HTERT RPE-1 (cell line): ENCODE measurements around the gene EFCAB10.
"Not testable (repeated sequence)": the region's sequence is repeated elsewhere in the genome, so short reads cannot be mapped to it uniquely, and the experiment has no call there.

ENCODE experiments used
- in situ Hi-C: fragments of 300-500 bp; cut with MboI; formaldehyde crosslinking; loops from 4 replicates; pipeline ENCODE4 v1.14.3; 2020; ENCODE audit warnings: low sequenced_read_pairs

Gene EFCAB10

DNA sequence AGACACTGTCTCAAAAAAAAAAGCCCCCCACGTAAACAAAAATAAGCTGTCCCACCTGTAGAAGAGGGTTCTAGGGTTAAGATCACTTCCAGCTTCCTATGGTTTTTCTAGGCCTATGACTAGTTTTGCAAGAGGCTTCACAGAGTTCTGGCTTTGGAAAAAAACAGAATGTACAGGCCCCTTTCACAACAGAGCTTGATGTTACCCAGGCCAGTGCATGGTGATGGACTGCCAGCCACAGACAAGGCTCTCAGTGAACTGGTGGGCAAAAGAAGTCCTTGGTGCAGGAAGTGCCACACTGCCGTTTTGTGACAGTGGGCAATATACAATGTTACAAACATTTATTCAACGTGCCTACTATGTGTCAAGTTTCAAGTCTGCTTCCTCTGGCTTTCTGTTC, 18.3 kb upstream of the EFCAB10 start:
- in situ Hi-C loops: no loop called here

DNA sequence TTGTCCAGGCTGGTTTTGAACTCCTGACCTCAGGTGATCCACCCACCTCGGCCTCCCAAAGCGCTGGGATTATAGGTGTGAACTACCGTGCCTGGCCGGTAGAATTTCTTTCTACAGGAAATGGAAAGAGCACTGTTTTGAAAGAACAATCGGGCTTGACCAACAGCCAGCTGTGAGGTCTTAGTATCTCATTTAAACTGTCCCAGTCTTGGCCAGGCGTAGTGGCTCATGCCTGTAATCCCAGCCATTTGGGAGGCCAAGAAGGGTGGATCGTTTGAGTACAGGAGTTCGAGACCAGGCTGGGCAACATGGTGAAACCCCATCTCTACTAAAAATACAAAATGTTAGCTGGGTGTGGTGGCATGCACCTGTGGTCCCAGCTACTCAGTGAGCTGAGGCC, 17.8 kb upstream of the EFCAB10 start:
- in situ Hi-C loops: not testable (repeated sequence)

DNA sequence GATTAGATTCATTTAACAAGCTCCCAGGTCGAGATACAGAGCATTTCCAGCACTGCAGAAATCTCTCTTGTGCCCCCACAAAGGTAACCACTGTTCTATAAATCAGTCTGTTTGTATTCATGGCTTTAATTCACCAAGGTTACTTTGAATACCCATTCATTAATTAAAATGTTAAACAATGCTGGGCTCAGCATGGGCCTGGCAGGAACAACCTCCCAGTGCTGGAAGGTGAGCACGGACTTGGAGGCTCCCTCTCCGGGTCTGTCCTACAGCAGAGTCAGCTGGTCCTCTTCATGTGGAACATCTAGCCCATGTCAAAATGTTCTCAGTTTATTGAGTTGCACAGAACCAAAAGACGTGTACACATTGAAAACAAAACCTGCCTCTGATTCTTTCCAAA, 15.6 kb upstream of the EFCAB10 start:
- in situ Hi-C loops: no loop called here

DNA sequence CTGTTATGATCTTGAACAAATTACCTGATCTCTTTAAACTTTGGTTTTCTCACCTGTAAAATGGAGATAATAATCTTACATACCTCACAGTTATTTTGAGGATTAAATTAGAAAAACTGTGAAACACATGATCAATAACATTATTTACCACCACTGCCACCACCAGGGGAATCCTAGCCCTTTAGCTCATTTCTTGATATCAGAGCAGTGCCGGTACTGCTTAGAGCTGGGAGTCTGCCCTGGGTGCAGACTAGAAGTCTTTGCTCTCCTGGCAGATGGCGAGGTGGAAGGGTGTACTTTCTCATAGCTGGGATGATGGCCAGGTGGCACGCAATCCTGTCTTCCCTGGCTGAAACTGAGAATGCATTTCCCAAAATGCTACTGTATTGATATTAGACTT, 12.7 kb upstream of the EFCAB10 start:
- in situ Hi-C loops: no loop called here

DNA sequence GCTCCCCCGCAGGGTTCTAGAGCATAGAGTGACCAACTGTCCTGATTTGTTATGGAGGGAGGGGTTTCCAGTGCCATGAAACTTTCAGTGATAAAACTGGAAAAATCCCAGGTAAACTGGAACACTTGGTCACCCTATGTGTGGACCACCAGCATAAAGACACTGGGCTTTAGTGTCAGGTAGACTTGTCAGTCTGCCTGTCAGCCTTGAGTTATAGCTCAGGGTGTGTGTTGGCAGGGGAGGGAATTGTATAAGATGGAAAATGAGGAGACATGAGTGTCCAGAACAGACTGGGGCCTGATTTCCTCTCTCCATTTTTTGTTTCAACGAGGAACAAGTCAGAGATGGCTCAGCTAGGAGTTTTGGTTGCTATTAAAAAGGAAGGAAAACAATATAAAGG, 10.2 kb upstream of the EFCAB10 start:
- in situ Hi-C loops: no loop called here

DNA sequence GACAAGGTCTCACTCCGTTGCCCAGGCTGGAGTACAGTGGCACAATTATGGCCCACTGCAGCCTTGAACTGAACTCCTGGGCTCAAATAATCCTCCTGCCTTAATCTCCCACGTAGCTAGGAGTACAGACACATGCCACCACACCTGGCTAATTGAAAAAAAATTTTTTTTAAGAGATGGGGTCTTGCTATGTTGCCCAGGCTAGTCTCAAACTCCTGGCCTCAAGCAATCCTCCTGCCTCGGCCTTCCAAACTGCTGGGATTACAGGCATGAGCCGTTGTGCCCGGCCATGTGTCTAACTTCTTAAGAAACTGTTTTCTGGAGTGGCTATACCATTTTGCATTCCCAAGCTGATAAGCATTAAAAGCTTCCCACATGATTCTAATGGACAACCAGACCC, 9.5 kb upstream of the EFCAB10 start:
- in situ Hi-C loops: no loop called here

DNA sequence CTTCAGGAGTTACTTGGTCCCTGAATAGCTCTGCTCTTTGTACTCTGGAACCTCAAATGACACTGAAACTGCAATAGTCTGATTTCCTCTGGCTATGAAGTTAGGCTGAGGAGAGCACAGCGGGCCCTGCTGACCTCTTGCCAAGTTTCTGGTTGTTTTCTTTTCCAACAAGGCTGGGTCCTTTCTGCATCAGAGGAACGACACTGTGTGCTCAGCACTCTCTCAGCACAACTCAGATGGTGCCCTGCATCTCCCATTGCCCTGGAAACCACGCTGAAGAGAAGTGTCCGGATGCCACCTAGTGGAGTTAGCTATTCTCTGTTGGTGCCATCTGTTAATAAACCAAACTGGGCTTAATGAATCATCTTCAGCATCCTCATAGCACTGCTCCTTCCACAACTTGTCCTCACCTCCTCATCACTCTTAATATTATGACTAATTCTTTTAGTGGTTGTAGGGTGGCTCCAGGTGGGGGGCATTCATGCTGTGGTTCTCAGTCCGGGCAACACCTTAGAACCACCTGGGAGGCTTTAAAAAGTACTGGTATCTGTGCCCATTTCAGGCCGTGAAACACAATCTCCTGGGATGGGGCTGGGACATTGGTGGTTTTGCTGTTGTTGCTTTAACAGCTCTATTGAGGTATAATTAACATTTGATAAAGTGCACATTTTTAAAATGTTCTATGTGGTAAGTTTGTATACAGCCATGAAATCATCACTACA, 8.2 kb upstream of the EFCAB10 start:
- in situ Hi-C loops: no loop called here

DNA sequence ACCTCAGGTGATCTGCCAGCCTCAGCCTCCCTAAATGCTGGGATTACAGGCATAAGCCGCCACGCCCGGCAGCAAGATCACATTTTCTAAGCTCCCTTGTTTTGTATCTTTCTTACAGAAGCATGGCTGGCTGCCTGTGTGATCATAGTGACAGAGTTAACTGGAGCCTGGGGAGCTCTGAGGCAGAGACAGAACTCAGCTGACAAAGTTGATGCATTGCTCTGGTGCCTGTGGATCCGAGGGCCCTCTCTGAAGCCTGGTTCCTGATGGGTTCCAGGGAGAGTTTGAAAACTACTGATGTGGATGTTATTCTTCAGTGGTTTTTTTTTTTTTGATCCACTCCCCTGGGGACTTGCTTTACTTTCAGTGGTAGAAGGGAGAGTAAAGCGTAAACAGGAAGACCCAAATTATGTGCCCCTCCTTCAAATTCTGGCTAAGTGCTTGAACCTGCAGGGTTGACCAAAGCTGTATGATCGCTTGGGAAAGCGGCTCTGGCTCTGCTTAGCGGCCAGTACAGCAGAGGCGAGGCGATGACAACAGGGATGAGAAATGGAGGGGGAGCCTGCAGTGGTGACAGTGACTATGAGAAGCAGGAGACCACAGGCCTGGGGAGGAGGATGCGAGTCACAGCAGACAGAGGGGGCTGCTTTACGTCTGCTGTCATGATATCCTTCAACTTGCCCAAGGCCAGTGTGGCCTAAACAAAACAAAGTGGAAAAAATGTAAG, 6.8 kb upstream of the EFCAB10 start:
- in situ Hi-C loops: no loop called here

DNA sequence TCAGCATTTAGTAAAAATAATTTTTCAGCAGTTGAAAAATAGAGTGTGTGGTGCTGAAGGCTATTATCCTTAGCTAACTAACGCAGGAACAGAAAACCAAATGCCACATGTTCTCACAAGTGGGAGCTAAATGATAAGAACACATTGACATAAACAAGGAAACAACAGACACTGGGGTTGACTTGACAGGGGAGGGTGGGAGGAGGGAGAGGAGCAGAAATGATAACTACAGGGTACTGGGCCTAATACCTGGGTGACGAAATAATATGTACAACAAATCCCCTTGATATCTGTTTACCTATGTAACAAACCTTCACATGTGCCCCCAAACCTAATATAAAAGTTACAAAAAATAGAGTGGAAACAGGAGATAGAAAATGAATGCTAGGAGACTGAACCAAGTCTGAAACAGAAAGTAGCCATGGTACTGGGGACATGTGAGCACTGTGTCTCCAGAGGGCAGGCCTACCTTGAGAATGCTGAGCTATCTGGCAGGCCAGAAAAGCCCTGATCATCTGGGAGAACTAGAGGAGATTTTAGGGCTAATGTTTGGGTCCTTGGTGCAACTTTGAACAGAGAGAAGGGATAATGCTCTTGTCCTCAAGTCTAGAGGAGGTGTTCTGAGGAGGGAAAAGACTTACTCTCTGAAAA, 4.7 kb upstream of the EFCAB10 start:
- in situ Hi-C loops: no loop called here

DNA sequence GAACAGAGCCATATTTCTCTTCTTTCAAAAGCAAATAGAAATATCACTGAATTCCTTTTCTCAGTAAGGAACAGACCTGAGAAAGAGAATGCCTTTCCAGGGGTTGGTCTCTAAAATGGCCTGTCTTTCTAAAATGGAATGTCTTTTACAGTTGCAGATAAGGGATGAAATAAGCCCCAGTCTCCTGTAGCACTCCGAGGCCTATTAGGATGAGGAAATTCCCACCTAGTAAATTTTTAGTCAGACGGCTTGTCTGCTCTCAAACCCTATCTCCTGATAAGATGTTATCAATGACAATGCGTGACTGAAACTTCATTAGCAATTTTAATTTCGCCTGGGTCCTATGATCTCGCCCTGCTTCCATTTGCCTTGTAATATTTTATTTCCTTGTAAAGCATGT, 2.9 kb upstream of the EFCAB10 start:
- in situ Hi-C loops: no loop called here

DNA sequence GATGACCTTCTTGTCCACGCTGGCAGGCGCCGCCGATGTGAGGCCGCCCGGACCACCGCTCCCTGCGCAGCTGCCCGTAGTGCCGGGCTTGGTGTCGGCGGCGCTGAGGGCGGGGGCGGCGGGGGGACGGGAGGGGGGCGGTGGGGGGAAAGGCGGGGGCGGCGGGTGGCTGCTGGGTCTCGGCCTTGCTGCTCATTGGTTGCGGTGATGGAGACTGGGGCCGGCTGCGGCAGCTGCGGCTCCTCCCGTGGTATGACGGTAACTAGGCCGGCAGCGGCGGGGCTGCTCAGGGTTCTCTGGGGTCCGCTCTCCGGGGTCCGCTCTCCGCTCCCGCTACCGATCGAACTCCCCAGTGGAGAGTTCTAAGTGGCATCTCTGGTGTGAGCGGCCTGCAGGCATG, 1.8 kb upstream of the EFCAB10 start:
- in situ Hi-C loops: no loop called here

DNA sequence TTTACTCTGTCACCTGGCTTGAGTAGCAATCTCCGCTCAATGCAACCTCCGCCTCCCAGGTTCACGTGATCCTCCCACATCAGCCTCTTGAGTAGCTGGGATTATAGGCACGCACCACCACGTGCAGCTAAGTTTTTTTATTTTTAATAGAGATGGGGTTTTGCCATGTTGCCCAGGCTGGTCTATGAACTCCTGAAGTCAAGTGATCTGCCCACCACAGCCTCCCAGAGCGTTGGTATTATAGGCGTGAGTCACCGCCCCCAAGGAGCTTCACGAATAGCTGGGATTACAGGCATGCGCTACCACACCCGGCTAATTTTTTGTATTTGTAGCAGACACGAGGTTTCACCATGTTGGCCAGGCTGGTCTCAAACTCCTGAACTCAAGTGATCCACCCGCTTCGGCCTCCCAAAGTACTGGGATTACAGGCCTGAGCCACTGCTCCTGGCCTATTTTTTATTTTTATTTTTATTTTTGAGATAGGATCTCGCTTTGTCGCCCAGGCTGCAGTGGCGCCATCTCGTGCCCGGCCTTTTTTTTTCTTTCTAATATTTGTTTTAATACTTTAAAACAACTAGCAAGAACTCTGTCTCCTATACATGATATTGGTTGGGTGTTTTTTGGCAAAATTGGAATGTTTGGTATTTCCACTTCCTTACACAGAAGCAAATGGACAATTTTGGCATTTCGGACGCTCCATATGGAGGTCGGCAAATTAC, 1.1 kb downstream of the EFCAB10 start:
- in situ Hi-C loops: no loop called here

DNA sequence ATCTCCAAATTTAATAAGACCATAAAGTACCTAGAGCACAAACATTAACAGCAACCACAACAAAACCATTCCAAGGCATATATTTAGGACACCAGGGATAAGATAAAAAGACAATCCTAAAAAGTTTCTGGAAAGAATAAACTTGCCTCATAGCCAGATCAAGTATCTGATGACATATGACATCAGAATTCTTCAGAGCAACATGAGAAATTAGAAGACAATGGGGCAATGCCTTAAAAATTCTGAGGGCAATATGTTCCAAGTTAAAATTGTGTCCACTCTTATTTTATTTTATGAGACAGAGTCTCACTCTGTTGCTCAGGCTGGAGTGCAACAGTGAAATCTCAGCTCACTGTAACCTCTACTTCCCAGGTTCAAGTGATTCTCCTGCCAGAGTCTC, 2.8 kb downstream of the EFCAB10 start:
- in situ Hi-C loops: no loop called here

DNA sequence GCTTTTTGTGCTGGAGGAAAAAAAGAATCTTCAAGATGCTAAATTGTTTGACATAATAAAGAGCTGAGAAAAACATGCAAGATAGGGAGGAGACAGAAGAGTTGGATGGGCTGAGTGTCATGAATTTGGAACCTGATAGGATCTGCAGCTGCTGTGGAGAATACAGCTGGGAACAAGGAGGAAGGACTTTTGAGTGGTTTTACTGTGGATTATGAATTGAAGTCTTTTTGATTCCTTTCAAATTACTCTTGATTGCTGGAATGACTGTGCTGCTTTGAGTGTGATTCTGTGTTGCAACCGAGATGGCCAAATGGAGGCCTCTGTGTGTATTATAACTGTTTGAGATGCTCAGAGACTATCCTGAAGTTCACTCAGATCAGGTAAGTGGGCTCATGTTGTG, 4.0 kb downstream of the EFCAB10 start:
- in situ Hi-C loops: no loop called here

DNA sequence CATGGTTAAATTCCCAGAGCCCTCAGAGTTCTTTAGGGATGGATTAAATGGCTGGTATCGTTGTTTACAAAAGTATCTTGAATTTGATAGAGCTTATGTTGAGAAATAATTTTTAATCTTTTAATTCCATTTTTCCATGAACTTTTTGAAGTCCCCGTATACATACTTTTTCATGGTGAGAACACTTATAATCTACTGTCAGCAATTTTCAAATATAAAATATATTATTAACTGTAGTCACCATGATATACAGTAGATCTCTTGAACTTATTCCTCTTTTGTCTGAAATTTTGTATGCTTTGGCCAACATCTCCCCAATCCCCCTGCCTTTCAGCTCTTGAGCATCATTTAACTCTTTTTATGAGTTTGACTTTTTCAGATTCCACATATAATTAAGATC, 9.4 kb downstream of the EFCAB10 start:
- in situ Hi-C loops: no loop called here

DNA sequence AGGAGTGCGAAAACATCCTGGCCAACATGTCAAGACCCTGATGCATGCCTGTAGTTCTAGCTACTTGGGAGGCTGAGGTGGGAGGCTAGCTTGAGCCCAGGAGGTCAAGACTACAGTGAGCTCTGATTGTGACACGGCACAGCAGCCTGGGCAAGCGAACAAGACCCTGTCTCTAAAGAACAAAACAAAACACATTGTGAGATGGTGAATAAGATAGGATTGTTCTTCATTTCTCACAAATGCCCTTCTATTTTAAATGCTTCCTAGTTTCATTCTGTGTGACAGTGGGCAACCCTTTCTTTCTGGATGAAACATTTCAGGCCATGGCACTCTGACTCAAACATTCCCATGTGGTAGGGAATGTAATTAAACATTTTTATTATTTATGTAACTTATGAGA, 13.5 kb downstream of the EFCAB10 start:
- in situ Hi-C loops: no loop called here

DNA sequence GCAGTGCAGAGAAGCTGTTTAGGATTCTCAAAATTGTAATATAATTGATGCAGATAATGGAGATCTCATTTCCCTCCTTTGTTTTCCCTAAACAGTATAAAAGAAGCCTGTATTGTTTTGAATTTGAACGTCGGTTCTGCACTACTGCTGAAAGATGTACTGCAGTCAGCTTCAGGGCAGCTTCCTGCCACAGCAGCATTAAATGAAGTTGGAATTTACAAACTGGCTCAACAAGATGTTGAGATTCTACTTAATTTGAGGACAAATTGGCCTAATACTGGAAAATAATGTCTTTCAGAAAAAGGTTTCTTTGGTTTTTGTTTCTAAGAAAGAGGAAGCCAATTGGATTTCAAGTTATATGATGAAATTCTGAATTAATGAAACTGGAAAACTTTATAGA, 14.3 kb downstream of the EFCAB10 start:
- in situ Hi-C loops: no loop called here

DNA sequence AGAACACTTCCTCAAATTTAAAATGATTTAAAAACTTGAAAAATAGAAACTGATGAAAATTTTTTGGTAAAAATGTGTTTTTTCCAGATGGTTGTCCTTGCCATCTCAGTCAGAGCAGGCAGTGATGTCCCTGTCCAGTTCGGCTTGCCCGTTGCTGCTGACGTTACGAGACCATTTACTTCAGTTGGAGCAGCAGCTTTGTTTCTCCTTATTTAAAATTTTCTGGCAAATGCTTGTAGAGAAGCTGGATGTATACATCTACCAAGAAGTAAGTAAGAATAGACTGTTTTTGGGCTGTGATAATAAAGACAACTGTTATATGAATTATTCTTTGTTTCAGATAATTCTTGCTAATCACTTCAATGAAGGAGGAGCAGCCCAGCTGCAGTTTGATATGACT, 16.1 kb downstream of the EFCAB10 start:
- in situ Hi-C loops: no loop called here

DNA sequence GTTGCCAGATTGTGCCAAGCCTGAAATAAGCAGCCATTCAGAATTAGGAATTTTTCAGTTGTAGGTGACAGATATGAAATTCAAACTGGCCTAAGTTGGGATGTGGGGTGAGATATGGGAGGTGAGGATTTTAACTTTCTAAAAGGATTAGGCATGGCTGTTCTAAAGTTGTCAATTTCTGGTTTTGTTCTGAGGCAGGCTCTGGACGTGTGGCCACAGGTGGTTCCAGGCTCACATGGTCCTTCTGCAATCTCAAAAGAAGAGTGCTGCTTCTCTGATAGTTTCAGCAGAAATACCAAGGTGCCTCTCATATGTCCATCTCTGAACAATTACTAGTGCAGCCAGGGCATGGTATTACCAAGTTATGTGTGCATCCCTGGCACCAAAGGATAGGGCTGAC, 21.4 kb downstream of the EFCAB10 start:
- in situ Hi-C loops: no loop called here

DNA sequence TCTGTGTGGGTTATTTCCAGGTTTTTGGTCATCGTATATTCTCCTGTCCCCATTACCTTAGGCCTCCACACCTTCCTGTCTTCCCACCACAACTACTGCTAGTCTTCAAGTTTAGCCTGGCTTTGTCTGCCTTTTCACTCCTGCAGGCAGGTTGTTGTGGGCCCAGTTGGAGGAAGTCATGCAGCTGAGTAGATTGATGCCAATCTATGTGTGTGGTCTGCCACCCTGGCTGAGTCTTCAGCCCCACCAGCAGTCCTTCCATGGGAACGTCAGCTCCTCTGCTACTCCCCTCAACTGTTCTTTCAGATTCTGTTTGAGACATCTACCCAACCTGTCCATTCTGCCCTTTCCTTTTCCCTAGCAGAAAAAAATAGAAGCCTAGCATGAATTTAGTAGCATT, 43.0 kb downstream of the EFCAB10 start:
- in situ Hi-C loops: no loop called here

DNA sequence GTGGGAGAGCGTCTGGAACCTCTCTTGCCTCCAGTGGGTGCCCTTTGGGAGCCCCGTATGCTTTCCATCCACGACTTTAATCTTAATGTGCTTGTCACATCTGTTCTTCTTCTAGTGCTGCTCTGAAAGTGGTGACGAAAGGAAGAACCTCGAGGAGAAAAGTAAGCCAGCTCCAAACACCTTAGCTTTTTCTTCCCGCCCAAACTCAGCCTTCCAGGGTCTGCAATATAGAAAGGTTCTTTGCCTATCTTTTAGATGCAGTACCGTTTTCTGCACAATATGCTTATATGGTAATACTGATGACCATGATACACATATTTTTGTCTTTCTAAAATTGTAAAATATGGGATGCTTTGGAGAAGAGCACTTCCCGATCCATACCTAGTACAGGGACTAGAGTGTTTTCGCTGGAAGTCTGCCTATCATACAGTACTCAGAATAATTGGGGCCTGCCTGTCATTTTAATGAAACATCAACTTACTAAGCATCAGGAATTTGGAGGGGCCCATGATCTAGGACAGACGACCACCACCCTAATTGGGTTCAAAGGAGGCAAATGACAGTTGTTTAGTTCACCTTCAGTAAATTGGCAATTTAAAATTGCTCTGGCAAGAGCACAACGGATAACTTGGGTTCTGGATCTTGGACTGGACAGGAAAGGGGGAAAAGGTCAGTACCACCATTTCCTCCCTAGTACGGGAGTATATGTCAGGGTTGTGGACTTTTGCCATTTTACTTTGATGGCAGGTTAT, 48.4 kb downstream of the EFCAB10 start:
- in situ Hi-C loops: no loop called here
